C1 segment of cervical spinal cord (tissue), 14 donors: ENCODE results near the gene PADI1.

ENCODE experiments used
- DNase-seq, 14 donors: peaks; one replicate each; lab custom pipeline; 2025; lab: John Stamatoyannopoulos, UW

PADI1 gene

DNA sequence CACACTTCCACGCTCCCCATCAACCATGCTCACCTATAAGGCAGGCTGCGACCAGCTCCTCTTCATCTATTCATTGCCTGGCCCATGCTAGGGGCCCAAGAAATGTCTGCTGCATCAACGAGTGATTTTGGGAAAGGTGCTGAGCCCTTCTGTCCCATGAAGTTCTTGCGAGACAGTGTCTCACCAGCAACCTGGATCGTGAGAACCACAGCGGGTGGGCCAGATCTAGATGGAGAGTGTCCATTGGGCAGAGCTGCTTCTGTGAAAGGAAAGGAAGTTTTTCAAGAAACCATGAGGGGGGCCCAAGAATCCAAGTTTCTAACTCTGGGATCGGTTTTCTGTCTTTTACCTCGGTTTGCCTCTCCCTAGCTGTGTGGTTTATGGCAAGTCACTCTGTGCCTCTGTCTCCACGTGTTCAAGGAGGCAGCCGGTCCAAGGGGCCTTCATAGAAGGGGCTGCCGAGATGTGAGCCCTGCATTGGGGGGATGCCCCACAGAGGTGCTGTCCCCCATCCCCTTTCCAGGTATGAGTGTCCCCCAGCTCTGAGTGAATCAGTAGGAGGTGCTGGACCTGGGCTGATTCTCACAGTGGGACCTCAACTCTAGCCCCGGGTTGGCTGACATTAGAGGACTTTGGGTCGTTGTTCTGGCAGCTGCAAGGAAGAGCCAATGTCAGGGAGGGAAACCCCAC is 8.3 kb upstream of the PADI1 start:
- no peak for DNase-seq

DNA sequence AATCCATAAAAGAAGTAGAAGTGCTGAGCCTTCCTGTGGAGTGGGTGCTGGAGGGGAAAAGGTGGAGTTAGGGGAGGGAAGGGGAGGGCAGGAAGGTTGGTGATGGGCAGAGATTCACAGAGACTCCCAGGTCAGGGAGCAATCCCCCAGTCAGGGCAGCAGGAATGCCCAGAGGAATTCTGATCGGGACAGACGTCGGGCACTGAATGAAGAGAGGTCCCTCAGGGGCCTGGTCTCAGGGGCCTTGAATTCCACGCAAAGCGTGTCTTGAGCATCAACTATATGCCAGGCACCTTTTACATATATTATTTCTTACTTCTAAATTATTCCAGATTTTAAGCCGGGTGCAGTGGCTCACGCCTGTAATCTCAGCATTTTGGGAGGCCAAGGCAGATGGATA is 7.2 kb upstream of the PADI1 start:
- DNase-seq: no peak

DNA sequence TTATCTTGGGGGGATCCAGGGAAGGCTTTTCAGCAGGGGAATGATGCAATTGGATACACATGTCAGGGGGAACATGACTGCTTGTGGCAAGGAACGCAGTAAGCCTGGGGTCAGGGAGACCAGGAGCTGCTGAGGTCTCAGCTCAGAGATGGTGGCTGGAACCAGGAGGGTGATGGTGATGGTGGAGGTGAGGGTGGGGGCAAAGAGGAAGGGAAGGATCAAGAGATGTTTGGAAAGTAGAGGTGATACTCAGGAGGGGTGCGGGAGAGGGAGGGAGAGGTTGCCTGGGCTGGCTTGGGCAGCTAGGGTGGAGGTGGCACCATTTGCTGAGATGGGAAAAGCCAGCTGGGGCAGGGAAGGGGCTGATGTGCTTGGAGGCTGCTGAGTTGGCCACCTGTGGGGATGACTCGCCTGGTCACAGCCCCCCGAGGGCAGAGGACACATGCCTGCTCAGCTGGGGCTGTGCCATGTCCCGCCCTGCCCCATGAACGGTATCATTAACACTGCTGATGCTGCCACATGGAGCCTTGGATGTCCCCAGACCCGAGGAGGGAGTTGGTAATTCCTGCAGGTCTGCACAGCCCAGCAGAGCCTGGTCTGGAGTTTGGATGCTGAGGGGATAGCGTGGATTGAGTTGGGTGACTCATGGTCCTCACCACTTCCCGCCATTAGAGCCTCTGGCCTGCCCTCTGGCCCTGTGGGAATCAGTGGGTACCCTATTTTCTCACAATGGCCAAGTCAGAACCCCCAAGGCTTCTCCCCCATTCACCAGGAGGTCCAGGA is 6.3 kb upstream of the PADI1 start:
- no peak for DNase-seq

DNA sequence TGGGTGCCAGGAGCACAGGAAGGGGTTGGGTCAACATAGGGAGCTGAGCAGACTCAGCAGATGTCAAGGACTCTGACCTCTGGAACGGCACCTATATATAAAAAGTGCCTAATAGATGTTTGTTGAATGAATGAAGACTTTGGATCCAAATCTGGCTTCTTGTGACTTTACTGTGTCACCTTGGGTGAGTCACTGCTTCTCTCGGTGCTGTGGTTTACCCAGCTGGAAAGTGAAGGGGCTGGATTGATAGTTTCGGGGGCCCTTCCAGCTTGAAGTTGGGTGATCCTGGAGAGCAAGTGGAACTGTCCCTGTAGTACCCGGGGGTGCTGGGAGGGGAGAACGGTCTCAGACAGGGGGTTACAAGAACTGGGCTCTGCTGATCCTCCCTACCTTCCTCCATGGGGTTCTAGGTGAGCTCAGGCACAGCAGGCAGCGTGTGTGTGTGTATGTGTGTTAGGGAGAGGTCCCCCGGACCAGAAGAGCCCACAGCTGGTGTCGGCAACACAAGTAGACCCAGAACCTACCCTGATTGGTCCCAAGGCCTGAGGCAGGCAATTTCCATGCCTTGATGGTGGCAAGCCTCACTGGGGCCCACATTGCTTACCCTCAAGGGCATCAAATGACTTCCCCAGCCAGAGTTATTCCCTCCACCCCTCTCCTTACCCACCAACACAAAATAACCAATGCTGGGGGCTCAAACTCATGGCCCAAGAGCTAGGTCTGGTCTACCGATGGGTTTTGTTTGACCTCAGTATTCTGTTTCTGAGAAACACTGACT is 5.5 kb upstream of the PADI1 start:
- no peak for DNase-seq

DNA sequence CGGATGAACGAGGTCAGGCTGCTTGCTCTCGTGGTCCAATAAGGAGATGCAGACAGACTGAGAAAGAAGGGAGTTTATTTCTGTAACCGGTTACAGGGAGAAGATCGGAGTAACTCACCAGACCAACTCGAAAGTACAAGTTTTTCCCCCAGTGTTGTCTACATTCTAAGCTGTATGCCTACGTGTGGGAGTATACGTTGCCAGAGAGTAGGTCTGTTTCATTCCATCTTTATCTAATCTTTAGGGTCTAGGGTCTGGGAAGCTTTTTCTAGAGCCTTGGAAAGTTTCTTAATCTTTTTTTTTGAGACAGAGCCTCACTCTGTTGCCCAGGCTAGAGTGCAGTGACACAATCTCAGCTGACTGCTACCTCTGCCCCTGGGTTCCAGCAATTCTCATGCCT is 4.7 kb upstream of the PADI1 start:
- DNase-seq: no peak

DNA sequence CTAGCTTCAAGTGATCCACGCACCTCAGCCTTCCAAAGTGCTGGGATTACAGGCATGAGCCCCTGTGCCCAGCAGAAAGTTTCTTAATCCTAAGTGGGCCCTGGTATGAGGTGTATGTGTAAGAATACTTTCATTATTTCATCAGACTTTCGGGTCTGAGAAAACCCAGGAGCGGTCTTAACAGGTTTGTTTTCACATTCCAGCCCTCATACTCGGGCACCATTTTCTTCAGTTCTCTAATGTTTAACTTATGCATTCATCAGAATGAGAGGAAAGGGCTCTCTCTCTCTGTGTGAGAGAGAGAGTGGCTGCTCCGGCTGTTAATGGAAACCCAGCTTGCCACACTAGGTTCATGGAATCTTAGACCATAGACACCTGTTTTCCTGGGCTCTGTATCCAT is 4.2 kb upstream of the PADI1 start:
- DNase-seq: no peak

DNA sequence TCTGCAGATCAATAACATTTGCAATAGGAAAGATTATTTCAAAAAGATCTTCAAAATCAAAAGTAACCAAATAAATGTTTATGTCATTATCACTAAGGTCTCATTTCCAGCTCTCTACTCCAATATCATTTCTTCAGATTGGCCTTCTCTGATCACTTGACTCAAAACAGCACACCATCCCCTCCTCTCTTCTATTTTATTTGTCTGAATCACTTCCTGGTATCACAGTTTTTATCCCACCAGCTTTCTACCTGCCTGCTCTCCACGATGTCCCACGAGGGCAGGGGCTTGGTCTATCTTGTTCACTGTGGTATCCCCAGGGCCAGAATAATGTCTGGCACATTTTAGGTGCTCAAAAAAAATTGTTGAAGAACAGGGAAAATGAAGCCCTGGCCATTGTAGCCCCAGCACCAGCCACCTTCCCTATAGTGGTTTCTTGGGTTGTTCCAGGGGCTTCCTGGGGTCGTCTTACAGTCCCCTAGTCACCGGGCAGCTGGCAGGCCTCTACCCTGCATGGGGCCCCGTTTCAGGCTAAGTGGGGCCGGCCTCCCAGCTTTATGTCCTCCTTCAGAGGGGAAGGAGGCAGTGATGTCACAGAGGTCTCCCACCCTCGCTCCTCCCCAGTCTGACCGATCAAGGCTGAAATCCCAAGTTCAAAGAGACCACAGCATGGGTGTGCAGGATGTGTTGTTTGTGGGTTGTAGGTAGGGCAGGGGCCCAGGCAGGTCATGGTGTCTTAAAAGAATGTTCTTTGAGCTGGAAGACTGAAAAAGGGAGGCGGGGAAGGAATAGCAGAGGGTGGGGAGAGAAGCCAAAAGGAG is 3.5 kb upstream of the PADI1 start:
- DNase-seq: no peak

DNA sequence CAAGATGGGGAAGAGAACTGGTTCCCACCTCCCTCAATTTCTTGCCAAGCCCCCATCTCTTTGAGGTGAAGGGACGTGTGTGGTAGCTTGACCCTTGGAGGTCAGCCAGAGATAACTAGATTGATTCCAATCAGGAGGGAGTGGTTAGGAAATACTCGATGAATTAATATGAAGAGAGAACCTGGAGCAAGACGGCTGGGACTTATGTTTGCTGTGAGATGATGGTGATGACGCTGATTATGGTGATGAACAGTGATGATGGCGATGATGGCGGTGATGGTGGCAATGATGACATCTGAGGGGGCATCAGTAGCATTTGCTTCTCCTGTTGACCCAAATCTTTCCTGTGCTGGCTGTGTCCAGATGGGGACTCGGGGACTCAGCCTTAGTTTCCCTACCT is 724 bp downstream of the PADI1 start:
- DNase-seq: no peak

DNA sequence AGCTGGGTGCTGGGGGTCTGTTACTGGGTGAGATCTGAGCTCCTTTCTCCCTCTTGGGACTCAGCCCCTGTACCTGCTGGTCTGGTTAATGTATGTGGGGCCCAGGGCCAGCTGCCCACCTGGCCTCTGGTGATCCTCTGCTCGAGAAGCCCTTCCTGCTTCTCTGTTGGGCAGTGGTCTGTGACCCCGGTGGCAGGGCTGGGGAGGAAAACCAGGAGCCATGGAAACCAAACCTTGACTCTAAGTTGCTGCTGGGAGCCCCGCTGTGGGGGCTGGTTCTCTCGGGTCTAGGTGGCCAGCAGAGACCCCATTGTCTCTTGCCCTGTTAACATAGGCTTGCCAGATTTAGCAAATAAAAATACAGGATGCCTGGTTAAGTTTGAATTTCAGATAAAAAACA is 1.3 kb downstream of the PADI1 start:
- DNase-seq: no peak

DNA sequence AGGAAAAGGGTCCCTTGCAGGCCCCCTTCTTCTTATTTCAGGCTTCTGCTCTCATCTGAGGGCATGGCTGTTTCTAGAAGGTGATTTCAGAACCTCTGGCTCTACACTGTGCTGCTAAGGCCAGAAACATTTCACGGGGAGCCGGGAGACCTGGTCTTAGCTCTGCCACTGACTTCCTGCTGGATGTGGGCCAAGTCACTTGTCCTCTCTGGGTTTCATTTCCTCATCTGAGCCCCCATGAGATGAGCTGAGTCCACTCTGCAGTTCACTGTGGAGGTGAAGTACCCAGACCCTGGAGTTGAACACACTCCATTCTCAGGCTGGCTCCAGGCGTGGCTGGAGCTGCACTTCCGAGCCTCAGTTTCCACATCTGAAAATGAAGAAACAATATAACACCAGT is 2.1 kb downstream of the PADI1 start:
- peak in 9 of 14 donors; percentile 11 to 66 (median 38) for DNase-seq

DNA sequence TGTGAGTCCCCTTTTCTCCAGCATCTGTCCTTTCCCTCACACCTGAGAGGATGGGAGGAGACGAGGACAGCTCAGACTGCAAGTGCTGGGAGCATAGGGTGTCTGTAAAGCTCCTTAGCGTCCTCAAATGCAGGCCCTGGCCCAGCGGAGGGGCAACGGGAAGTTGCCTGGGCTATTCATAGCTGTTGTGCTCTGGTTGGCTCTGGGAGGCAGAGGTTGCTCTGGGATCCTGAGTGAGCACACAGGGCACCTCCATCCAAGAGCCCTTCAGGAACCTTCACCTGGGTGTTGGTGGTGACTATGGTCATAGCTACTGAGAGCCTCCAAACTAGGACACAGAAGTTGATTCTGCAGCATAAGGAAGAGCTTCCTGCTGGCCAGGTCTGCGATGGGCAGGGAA is 2.6 kb downstream of the PADI1 start:
- DNase-seq: peak in 3 of 14 donors; percentile 29 to 38 (median 37)

DNA sequence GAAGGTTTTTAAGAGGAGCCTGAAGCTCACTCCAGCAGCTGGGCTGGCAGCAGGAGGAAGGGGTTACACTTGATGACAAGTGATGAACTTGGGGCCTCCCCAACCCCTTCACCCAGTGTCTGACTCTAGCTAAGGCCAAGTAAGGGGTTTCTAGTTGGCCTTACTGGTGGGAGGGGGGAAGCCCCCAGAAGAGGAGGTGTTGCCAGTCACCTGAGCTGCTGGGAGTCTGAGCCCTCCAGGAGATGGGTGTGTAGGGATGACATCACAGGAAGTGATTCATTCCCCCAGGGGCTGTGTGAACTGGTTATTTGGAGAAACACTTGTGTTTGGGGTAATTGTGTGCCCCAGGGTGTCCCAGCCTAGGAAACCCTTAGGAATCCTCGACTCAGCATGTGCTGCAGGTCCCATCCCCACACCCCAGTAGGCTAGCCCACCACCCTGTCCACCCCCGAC is 3.1 kb downstream of the PADI1 start:
- DNase-seq: peak in 1 of 14 donors; percentile 23

DNA sequence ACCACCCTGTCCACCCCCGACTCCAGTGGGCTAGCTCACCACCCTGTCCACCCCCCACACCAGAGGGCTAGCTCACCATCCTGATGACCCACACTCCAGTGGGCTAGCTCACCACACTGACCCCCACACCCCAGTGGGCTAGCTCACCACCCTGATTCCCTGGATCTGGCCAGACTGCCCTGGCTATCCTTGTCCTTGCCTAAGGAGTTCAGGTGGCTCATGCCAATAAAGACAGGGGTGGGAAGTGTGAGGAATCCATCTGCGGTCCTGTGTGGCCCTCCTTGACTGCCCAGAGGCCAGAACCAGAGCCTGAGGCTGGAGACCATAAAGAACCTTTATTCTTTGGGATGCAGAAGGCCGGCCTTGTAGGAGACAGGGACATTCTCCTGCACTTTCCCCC is 3.6 kb downstream of the PADI1 start:
- no peak for DNase-seq

DNA sequence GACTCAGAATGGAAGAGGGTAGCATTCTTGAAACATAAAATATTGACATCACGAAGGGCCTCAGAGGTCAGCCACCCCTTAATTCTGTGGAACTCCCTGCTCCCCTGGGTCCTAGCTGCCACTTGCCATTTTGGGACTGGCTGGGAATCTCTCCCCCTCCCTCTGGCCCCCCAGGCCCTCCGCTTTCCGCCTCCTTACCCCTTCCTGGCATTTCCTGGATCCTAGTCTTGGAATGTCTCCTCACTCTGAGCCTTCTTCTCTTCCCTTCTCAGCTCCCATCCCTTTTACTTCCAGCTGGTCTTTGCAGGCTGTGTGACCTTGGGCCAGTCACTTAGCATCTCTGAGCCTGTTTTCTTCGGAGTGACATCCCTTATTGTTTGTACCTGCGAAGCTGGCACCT is 4.5 kb downstream of the PADI1 start:
- no peak for DNase-seq

DNA sequence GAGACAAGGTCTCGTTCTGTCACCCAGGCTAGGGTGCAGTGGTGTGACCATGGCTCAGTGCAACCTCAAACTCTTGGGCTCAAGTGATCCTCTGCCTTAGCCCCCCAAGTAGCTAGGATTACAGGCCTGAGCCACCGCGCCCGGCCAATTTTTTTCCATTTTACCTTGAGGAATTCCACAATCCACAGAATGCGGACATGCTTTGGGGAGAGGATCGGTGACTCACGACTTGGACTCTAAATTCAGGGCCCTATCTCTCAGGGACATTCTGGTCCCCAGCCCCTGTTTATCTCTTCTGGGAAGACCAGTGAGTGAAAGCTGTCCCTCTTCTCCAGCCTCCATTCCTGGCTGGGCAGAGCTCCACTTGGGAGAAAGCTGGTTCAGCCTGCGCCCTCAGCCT is 5.2 kb downstream of the PADI1 start:
- no peak for DNase-seq

DNA sequence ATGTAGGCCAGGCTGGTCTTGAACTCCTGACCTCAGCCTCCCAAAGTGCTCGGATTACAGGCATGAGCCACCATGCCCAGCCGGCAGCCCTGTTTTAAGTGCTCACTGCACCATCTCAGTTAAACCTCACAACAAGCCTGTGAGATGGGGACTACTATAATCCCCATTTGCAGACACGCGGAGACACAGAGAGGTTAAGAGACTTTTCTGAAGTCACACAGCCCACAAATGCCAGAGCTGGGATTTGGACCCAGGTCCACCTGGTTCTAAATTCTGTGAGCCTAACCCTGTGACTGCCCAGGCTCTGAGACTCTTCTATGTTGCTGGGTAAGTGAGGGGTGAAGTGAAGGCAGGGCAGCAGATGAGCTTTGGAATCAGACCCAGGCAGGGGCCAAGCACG is 6.4 kb downstream of the PADI1 start:
- DNase-seq: no peak

DNA sequence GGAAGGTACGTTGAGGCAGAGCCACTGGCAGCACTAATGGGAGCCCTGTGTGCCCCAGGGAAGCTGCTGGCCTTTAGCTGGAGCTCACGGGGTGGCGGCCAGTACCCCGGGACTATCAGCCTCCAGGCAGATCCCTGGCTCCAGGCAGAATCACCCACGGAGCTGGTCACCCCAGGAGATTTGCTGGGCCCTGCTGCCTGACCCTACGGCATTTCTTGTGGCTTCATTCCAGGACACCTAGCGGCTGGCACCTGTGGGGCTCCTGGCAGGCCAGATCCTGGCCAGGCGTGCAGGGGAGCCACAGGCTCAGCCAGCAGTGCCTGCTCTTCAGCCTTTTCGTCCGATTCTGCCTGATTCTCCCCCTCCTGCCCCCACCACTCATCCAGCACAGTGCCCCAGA is 7.1 kb downstream of the PADI1 start:
- no peak for DNase-seq

DNA sequence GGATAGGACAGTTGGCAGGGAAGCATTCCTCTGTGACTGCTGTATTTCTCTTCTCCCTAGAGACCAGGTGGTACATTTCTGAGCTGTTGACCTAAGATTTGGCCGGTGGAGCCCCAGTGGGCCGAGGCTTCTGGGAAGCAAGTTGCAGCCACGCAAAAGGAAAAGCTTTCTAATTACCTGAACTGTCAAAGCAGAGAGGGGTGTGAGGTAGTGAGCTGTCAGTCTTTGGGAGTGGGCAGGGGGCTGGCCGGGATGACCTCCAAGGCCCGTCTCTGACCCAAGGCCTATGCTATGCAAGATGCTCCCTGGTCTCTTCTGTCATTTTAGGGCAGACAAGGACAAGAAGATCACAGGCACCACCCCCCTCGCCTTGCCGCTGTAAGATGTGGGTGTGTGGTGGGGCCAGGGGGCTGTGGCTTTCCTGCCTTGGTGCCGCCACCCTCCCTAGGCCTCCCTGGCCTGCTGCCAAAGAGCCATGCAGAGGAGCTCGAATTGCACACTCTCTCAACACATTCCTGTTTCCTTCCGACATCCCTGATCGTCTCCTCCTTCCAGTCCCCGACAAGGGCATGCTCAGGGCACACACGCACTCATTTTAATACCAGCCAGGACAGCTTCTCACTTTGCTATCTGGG is 7.7 kb downstream of the PADI1 start:
- DNase-seq: peak in 1 of 14 donors; percentile 24

DNA sequence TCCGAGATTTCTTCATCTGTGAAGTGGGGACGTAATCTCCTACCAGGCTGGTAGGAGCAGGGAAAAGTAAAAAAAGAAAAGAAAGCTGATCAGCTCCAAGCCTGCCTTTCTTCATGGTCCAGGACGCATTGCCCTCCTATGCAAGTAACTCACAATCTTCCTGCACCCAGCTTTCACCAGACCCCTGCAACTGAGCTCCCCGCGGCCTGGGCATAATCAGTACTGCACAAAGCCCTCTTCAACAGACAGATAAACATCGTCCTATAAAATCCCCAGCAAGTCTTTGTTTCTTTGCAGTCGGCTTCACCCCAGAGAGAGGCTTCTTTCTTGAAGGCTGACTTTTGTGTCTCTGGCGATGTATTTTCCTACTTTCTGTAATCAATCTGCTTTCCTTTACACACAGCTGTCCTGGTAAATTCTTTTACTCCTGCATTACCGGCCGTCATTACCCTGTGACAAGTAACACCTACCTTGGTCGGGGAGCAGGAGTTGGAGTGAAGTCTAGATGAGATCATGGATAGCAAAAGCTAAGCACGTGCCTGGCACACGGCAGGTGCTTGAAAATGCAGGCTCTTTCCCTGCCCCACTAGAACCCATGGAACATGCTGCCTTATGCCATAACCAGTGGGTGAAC is 8.3 kb downstream of the PADI1 start:
- no peak for DNase-seq

DNA sequence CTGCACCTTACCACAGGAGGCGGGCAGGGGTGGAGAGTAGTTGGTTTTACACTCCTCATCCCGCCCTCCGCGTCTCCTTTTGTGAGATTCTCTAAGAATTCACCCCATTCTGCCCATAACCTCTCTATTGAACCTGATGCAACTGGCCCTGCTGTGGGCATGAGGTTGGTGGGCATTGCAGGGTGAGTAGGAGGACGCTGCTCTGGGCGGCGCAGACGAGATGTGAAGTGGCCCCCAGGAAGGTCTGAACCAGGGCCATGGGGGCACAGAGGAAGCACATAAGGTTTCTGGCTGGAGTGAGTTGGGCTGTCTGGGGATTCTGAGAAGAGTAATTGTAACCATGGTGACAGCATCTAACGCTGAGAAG is 8.8 kb downstream of the PADI1 start:
- DNase-seq: no peak
